ENCODE data around the gene MEGF11.

MEGF11 gene

DNA sequence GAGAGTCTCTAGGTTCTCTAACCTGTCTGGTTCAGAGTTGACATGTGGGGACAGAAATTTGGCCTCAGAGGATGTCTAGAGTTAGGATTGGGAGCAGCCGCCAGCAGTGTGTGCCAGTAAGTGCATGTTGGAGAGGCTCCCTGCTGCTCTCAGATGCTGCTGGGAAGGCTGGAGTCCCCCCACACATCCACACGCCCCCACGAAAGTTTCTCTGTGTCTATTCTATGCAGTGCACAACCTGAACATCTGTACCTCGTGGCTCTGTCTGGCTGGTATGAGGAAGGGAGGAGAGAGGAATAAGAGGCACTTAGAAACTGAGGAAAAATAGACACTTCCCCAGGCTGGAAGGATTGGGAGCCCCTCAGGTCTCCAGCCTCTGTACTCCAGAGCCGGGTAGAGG lies 252.5 kb downstream of the MEGF11 start:
- Histone ChIP-seq H2AFZ (ENCODE audit: low read length) (no peak overlapping the region), H3K36me3 (ENCODE audit: insufficient read depth, low read length) (no peaks in the 10 kb centered on the region), H3K79me2 (ENCODE audit: insufficient read depth, low read length) (no peaks in the 10 kb centered on the region), H3K9me3 (ENCODE audit: insufficient read depth, low read depth, low read length) (no peaks in the 10 kb centered on the region), H3F3A (ENCODE audit: low read depth) (no peaks in the 10 kb centered on the region), H3K4me2 (ENCODE audit: low read depth, low read length, poor library complexity, severe bottlenecking) (no peak overlapping the region), H4K20me1 (ENCODE audit: insufficient read depth, low read length, poor library complexity, severe bottlenecking) (no peaks in the 10 kb centered on the region), H3K9me2 (replicated peaks; ENCODE audit: low read depth, low read length) (no peaks in the 10 kb centered on the region), H3K4me1 (ENCODE audit: insufficient read depth, low read length, poor library complexity, severe bottlenecking) (no peaks in the 10 kb centered on the region), H3K9ac (ENCODE audit: low read depth, low read length, poor library complexity, severe bottlenecking) (no peak overlapping the region), H3K27me3 (ENCODE audit: insufficient read depth, low read length, poor library complexity, severe bottlenecking) (no peaks in the 10 kb centered on the region), H3K4me3 (ENCODE audit: low read length, poor library complexity, severe bottlenecking) (no peak overlapping the region)
- TF ChIP-seq, protein P1, sequence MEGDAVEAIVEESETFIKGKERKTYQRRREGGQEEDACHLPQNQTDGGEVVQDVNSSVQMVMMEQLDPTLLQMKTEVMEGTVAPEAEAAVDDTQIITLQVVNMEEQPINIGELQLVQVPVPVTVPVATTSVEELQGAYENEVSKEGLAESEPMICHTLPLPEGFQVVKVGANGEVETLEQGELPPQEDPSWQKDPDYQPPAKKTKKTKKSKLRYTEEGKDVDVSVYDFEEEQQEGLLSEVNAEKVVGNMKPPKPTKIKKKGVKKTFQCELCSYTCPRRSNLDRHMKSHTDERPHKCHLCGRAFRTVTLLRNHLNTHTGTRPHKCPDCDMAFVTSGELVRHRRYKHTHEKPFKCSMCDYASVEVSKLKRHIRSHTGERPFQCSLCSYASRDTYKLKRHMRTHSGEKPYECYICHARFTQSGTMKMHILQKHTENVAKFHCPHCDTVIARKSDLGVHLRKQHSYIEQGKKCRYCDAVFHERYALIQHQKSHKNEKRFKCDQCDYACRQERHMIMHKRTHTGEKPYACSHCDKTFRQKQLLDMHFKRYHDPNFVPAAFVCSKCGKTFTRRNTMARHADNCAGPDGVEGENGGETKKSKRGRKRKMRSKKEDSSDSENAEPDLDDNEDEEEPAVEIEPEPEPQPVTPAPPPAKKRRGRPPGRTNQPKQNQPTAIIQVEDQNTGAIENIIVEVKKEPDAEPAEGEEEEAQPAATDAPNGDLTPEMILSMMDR (conservative IDR thresholded peaks at IDR 0.05; ENCODE audit: low read length): no peak
- TF ChIP-seq EZH2phosphoT487 (IDR thresholded peaks at IDR 0.05; ENCODE audit: borderline replicate concordance): no peak

DNA sequence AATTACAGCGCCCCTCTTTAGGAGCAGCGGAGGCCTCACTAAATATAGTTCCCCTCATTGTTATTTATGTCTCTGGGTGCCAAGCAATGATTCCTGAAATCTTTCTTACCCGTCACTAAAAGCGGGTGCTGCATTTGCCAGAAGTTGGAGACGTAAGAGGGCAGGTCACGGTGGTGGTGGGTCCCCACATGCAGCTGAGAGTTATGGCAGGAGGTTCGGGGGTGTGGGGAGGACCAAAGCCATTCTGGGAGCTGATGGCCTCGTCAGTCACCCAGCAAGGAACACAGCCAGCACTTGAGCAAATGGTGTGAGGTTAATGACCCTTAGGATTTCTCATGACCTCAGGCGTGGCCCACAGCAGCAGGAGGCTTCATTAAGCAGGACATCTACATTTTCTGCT lies 255.1 kb downstream of the MEGF11 start:
- no peaks in the 10 kb centered on the region for H3K79me2 ChIP-seq (ENCODE audit: insufficient read depth, low read length)

DNA sequence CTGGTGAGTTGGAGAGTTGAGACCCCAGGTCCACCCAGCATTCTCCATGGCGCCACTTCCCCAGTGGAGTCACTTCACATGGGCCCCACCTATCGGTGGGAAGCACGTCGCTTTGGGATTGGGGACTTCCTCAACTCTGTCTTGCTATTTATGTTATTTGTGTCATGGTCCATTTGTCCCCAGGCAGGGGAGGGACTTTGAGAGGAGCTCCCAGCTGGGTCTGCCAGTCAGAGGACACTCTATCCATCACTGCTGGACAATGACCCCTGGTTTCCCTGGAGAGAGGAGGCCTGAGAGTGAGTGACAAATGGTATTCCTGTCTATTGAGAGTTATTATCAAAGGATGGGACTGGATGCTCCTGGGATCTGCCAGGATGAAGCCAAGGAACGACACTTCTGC lies 256.6 kb downstream of the MEGF11 start:
- Histone ChIP-seq H2AFZ (ENCODE audit: low read length) (no peak overlapping the region), H3K4me2 (ENCODE audit: low read depth, low read length, poor library complexity, severe bottlenecking) (no peak overlapping the region), H3K9ac (ENCODE audit: low read depth, low read length, poor library complexity, severe bottlenecking) (no peak overlapping the region), H3F3A (ENCODE audit: low read depth) (no peaks in the 10 kb centered on the region), H3K36me3 (ENCODE audit: insufficient read depth, low read length) (no peaks in the 10 kb centered on the region), H3K4me1 (ENCODE audit: insufficient read depth, low read length, poor library complexity, severe bottlenecking) (no peaks in the 10 kb centered on the region), H3K27me3 (ENCODE audit: insufficient read depth, low read length, poor library complexity, severe bottlenecking) (no peaks in the 10 kb centered on the region), H3K9me2 (replicated peaks; ENCODE audit: low read depth, low read length) (no peaks in the 10 kb centered on the region), H3K79me2 (ENCODE audit: insufficient read depth, low read length) (no peaks in the 10 kb centered on the region), H4K20me1 (ENCODE audit: insufficient read depth, low read length, poor library complexity, severe bottlenecking) (no peaks in the 10 kb centered on the region), H3K4me3 (ENCODE audit: low read length, poor library complexity, severe bottlenecking) (no peak overlapping the region), H3K9me3 (ENCODE audit: insufficient read depth, low read depth, low read length) (no peaks in the 10 kb centered on the region)
- TF ChIP-seq EZH2phosphoT487 (IDR thresholded peaks at IDR 0.05; ENCODE audit: borderline replicate concordance): no peak
- TF ChIP-seq, protein P1 (conservative IDR thresholded peaks at IDR 0.05; ENCODE audit: low read length): no peak

More for the DNA sequence above, 255.1 kb downstream of the MEGF11 start:
- H2AFZ ChIP-seq (ENCODE audit: low read length): no peak overlapping the region
- no peak for TF ChIP-seq EZH2phosphoT487 (IDR thresholded peaks at IDR 0.05; ENCODE audit: borderline replicate concordance)
- TF ChIP-seq, protein P1 (conservative IDR thresholded peaks at IDR 0.05; ENCODE audit: low read length): no peak
- H3K27me3 ChIP-seq (ENCODE audit: insufficient read depth, low read length, poor library complexity, severe bottlenecking): no peaks in the 10 kb centered on the region
- no peaks in the 10 kb centered on the region for H3K9me3 ChIP-seq (ENCODE audit: insufficient read depth, low read depth, low read length)
- no peak overlapping the region for H3K4me3 ChIP-seq (ENCODE audit: low read length, poor library complexity, severe bottlenecking)
- no peaks in the 10 kb centered on the region for H3F3A ChIP-seq (ENCODE audit: low read depth)
- no peak overlapping the region for H3K4me2 ChIP-seq (ENCODE audit: low read depth, low read length, poor library complexity, severe bottlenecking)
- no peak overlapping the region for H3K9ac ChIP-seq (ENCODE audit: low read depth, low read length, poor library complexity, severe bottlenecking)
- H3K9me2 ChIP-seq (replicated peaks; ENCODE audit: low read depth, low read length): no peaks in the 10 kb centered on the region
- no peaks in the 10 kb centered on the region for H4K20me1 ChIP-seq (ENCODE audit: insufficient read depth, low read length, poor library complexity, severe bottlenecking)
- H3K4me1 ChIP-seq (ENCODE audit: insufficient read depth, low read length, poor library complexity, severe bottlenecking): no peaks in the 10 kb centered on the region
- no peaks in the 10 kb centered on the region for H3K36me3 ChIP-seq (ENCODE audit: insufficient read depth, low read length)
